T-helper 1 cell treated with Interleukin-12 subunit alpha and Interleukin-12 subunit beta and Interleukin-4 antibody, amounts not matched to agents 30 ng/mL and 1 ng/mL, for 36 hours (primary cell): ENCODE measurements around the gene GAB2. TPM values are rescaled to one million over a fixed set of nuclear protein-coding genes. Genes with fewer than 3 reads are reported as not detected.

ENCODE experiments used
- intact Hi-C: fragments of 100-400 bp; cut with micrococcal nuclease; formaldehyde crosslinking; loops from one replicate; pipeline ENCODE4 v1.15.1; 2024
- total RNA-seq: library from RNA; stranded (reverse); gene quantifications from 2 replicates; pipeline ENCODE4 v1.2.3, GENCODE V29; 2022

GAB2 gene
- total RNA-seq, 1 donor from 2014 or later = 50.6 TPM

GRCh38 chr11:78319453-78319955 lies 98.1 kb downstream of the GAB2 start:
- intact Hi-C loops = no loop called here

- intact Hi-C loops = no loop called here
Measured at GRCh38 chr11:78318321-78319114, 99.1 kb downstream of the GAB2 start.

- intact Hi-C loops = no loop called here
Measured at GRCh38 chr11:78315724-78316123, 101.9 kb downstream of the GAB2 start.

- intact Hi-C loops = loop anchor here (5.0 kb wide), 1 partner anchor 87 kb away; no protein-coding TSS in a partner anchor
Measured at GRCh38 chr11:78314762-78315161, 102.9 kb downstream of the GAB2 start.

- intact Hi-C loops = loop anchor here (5.0 kb wide), 1 partner anchor 87 kb away; no protein-coding TSS in a partner anchor
Measured at GRCh38 chr11:78313898-78314297, 103.7 kb downstream of the GAB2 start.

- intact Hi-C loops = loop anchor here (5.0 kb wide), 1 partner anchor 86 kb away; no protein-coding TSS in a partner anchor
Measured at GRCh38 chr11:78313181-78313795, 104.3 kb downstream of the GAB2 start.

- intact Hi-C loops = loop anchor here (1.0 to 5.0 kb wide), 3 partner anchors 13 to 85 kb away; no protein-coding TSS in a partner anchor
Measured at GRCh38 chr11:78312712-78313111, 104.9 kb downstream of the GAB2 start.

- intact Hi-C loops = loop anchor here (1.0 to 5.0 kb wide), 3 partner anchors 13 to 85 kb away; no protein-coding TSS in a partner anchor
Measured at GRCh38 chr11:78311702-78312371, 105.8 kb downstream of the GAB2 start.

- intact Hi-C loops = loop anchor here (5.0 kb wide), 1 partner anchor 83 kb away; no protein-coding TSS in a partner anchor
Measured at GRCh38 chr11:78310500-78310909, 107.1 kb downstream of the GAB2 start.

- intact Hi-C loops = no loop called here
Measured at GRCh38 chr11:78304201-78304600, 113.4 kb downstream of the GAB2 start.

- intact Hi-C loops = no loop called here
Measured at GRCh38 chr11:78300108-78300839, 117.3 kb downstream of the GAB2 start.

GRCh38 chr11:78299000-78299710 lies 118.5 kb downstream of the GAB2 start:
- intact Hi-C loops = no loop called here

- intact Hi-C loops = no loop called here
Measured at GRCh38 chr11:78298291-78298771, 119.3 kb downstream of the GAB2 start.

- intact Hi-C loops = loop anchor here (2.0 kb wide), 1 partner anchor 99 kb away; no protein-coding TSS in a partner anchor
Measured at GRCh38 chr11:78295991-78296930, 121.4 kb downstream of the GAB2 start.

GRCh38 chr11:78295347-78295746 lies 122.3 kb downstream of the GAB2 start:
- intact Hi-C loops = loop anchor here (2.0 kb wide), 1 partner anchor 99 kb away; no protein-coding TSS in a partner anchor

GRCh38 chr11:78294100-78294499 lies 123.5 kb downstream of the GAB2 start:
- intact Hi-C loops = loop anchor here (2.0 to 5.0 kb wide), 3 partner anchors 101 to 268 kb away; partner anchors contain the start of gene NDUFC2

GRCh38 chr11:78293536-78293935 lies 124.1 kb downstream of the GAB2 start:
- intact Hi-C loops = loop anchor here (5.0 kb wide), 2 partner anchors 216 to 269 kb away; partner anchors contain the start of gene NDUFC2

GRCh38 chr11:78292109-78292803 lies 125.4 kb downstream of the GAB2 start:
- intact Hi-C loops = loop anchor here (1.0 to 5.0 kb wide), 10 partner anchors 20 to 270 kb away; partner anchors contain the start of genes ALG8, GAB2, KCTD21 and NDUFC2
